Activated T-cell treated with anti-CD3 and anti-CD28 coated beads, Interleukin-2, amount 50 U/mL, for 24 hours (primary cell): Measurements from ENCODE around the gene ENKD1.

ENCODE experiments used
- DNase-seq: peaks from one replicate; pipeline ENCODE4 v3.0.0-alpha.2; 2020
- H3K27ac Mint-ChIP-seq: 2 replicates; pipeline ENCODE4 v1.8.0; 2020; ENCODE audit warnings: mild to moderate bottlenecking, mixed read lengths
- H3K27me3 Mint-ChIP-seq: 2 replicates; pipeline ENCODE4 v1.8.0; 2020; ENCODE audit warnings: mixed read lengths
- H3K36me3 Mint-ChIP-seq: 2 replicates; pipeline ENCODE4 v1.8.0; 2020; ENCODE audit warnings: low read depth, mixed read lengths
- H3K4me1 Mint-ChIP-seq: 2 replicates; pipeline ENCODE4 v1.8.0; 2020; ENCODE audit warnings: low read depth, mixed read lengths
- H3K4me3 Mint-ChIP-seq: 2 replicates; pipeline ENCODE4 v1.8.0; 2020; ENCODE audit warnings: mild to moderate bottlenecking, moderate library complexity, mixed read lengths
- H3K9me3 Mint-ChIP-seq: 2 replicates; pipeline ENCODE4 v1.8.0; 2020; ENCODE audit warnings: mixed read lengths

Gene ENKD1

DNA sequence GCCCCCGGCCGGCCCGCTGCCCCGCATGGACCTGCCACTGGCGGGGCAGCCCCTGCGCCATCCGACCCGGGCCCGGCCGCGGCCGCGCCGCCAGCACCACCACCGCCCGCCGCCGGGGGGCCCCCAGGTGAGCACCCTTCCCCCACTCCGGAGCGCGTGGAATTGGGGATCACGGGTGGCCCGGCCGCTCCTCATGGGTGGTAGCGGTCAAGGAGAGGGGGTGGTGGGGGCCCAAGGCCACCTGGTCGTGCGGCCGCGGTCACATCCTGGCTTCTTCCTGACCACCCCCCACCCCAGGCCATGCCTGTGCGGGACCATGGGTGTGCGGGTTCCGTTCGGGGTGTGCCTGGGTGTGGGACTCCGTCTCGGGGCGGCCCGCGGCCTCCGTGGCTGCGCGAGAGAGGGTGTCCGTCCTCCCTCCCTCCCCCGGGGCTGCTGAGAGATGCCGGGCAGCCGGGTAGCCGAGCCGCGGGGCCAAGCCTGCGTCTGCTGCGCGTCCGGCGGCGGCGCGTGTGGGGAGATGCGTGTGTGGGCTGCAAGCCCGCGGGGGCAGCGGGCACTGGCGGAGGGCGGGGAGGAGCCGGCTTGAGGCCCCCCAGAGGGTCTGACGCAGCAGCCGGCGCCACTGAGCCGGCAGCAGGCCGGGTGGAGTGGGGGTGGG, 13.3 kb downstream of the ENKD1 start:
- no peak overlapping the region for H3K4me3 Mint-ChIP-seq
- no peak overlapping the region for H3K27ac Mint-ChIP-seq
- DNase-seq: no peak
- H3K27me3 Mint-ChIP-seq: no peaks in the 10 kb centered on the region
- H3K36me3 Mint-ChIP-seq: peaks cover 86% of the 10 kb centered on the region
- no peaks in the 10 kb centered on the region for H3K9me3 Mint-ChIP-seq
- peaks cover 15% of the 10 kb centered on the region for H3K4me1 Mint-ChIP-seq

DNA sequence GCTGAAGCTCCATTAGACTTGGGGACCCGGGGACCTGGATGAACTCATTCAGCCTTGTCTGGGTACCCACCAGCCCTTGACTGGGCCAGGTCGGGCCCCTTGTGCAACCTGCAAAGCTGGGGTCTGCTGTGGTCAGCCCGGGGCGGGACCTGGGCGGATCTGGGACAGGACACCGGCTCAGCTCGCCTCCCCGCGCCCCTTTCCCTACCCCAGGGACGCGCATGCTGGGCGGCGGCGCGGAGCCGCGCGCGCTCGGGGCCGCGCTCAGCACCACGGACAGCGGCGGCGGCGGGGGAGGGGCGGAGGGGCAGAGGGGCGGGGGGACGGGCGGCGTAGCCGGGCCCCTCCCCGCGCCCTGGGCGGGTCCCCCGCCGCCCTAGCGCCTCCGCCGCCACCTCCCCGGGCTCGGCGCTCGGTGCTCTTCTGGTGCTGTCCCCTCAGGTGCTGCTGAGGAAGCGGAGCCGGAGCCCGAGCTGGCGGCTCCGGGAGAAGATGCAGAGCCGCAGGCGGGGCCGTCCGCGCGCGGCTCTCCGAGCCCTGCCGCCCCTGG, 13.9 kb downstream of the ENKD1 start:
- H3K36me3 Mint-ChIP-seq: peaks cover 80% of the 10 kb centered on the region
- no peaks in the 10 kb centered on the region for H3K9me3 Mint-ChIP-seq
- peaks cover 10% of the 10 kb centered on the region for H3K4me1 Mint-ChIP-seq
- H3K27ac Mint-ChIP-seq: no peak overlapping the region
- no peak for DNase-seq
- H3K4me3 Mint-ChIP-seq: no peak overlapping the region
- H3K27me3 Mint-ChIP-seq: no peaks in the 10 kb centered on the region

DNA sequence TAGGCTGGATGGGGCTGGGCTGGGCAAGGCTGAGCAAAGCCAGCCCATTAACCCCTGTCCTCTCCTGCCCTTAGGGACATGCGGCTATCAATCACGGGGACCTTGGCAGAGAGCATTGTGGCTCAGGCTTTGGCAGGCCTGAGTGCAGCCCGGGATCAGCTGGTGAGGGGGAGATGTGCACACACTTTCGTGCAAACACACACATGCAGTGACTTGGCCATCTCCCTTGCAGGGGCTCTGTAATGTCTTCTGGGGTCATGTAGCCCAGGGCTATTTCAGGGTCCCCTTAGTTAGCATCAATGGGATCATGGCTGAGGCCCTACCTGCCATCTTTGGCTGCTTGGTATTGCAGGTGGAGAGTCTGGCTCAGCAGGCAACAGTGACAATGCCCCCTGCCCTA, 14.7 kb downstream of the ENKD1 start:
- no peaks in the 10 kb centered on the region for H3K9me3 Mint-ChIP-seq
- peak overlapping the region; percentile 83 for H3K27ac Mint-ChIP-seq
- no peaks in the 10 kb centered on the region for H3K27me3 Mint-ChIP-seq
- peaks cover 78% of the 10 kb centered on the region for H3K36me3 Mint-ChIP-seq
- H3K4me1 Mint-ChIP-seq: peaks cover 13% of the 10 kb centered on the region
- no peak for DNase-seq
- H3K4me3 Mint-ChIP-seq: no peak overlapping the region

DNA sequence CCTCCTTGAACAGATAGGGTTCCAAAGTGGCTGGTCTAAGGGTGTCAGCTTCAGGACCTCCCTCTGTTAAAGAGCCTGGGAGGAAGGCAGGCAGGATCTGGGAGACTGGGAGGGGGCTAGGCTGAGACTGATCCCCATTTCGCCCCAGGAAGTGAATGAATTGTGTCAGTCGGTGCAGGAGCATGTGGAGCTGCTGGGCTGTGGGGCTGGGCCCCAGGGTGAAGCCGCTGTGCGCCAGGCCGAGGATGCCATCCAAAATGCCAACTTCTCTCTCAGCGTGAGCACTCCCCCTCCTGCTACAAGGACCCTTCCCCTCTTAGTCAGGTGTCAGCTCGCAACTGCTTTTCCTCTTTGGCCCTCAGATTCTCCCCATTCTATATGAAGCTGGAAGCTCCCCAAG, 15.5 kb downstream of the ENKD1 start:
- peaks cover 78% of the 10 kb centered on the region for H3K36me3 Mint-ChIP-seq
- H3K4me1 Mint-ChIP-seq: peaks cover 19% of the 10 kb centered on the region
- H3K9me3 Mint-ChIP-seq: no peaks in the 10 kb centered on the region
- H3K27ac Mint-ChIP-seq: peak overlapping the region; percentile 69
- H3K4me3 Mint-ChIP-seq: no peak overlapping the region
- no peaks in the 10 kb centered on the region for H3K27me3 Mint-ChIP-seq
- no peak for DNase-seq

DNA sequence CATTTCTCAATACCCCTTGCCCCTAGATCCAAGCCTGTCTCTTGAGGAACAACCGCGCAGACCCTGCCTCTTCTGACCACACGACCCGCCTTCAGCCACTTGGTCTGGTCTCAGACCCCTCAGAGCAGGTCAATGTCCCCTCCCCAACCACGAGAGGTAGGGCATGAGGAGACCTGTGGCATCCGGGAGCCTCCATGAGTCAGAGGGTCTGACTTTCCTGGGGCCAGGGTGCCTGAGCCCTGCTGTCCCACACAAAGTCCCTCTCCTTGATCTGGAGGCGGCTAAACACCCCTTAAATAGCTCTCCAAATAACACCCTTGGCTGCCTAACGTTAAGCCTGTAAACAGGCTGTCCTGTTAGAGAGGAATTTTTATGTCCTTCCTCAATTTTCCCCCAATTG, 16.5 kb downstream of the ENKD1 start:
- no peaks in the 10 kb centered on the region for H3K27me3 Mint-ChIP-seq
- DNase-seq: no peak
- H3K36me3 Mint-ChIP-seq: peaks cover 74% of the 10 kb centered on the region
- no peaks in the 10 kb centered on the region for H3K9me3 Mint-ChIP-seq
- H3K4me1 Mint-ChIP-seq: peaks cover 28% of the 10 kb centered on the region
- H3K27ac Mint-ChIP-seq: peak overlapping the region; percentile 69
- H3K4me3 Mint-ChIP-seq: no peak overlapping the region

DNA sequence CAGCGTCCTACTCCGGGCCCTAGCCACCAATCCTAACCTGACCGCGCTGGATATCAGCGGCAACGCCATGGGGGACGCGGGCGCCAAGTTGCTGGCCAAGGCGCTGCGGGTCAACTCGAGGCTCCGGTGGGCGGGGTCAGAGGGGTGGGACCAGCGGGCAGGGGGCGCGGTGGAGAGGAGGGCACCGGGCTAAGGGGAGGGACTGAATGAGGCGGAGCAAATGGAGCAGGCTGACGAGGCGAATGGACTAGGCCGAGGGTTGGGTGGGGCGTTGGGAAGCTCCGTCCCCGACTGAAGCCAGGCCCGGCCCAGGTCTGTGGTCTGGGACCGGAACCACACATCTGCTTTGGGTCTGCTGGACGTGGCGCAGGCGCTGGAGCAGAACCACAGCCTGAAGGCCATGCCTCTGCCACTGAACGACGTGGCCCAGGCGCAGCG, 17.0 kb downstream of the ENKD1 start:
- H3K27me3 Mint-ChIP-seq: no peaks in the 10 kb centered on the region
- no peak for DNase-seq
- no peaks in the 10 kb centered on the region for H3K9me3 Mint-ChIP-seq
- peaks cover 29% of the 10 kb centered on the region for H3K4me1 Mint-ChIP-seq
- peaks cover 69% of the 10 kb centered on the region for H3K36me3 Mint-ChIP-seq
- no peak overlapping the region for H3K4me3 Mint-ChIP-seq
- no peak overlapping the region for H3K27ac Mint-ChIP-seq

DNA sequence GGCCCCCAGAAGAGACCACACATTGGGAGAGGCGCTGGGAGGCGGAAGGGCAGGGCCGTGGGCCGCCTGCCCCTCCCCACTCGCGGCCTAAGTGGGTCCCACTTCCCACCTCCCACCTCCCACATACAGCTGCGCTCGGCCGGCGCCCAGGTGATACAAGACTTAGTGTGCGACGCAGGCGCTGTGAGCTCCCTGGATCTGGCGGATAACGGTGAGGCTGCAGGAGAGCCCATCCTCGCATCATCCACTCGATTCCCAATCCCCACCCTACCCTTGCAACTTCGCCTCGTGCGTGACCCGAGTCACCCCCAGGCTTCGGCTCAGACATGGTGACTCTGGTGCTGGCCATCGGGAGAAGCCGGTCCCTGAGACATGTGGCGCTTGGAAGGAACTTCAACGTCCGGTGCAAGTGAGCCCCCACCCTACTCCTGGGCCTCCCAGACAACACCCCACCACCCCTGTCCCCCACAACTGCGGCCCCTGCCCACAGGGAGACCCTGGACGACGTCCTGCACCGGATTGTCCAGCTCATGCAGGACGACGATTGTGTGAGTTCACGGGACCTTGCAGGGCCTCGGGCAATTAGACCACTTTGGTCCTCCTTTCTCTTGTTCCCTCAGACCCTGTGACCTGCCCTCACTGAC, 17.7 kb downstream of the ENKD1 start:
- no peak overlapping the region for H3K27ac Mint-ChIP-seq
- peaks cover 65% of the 10 kb centered on the region for H3K36me3 Mint-ChIP-seq
- H3K9me3 Mint-ChIP-seq: no peaks in the 10 kb centered on the region
- DNase-seq: no peak
- H3K4me1 Mint-ChIP-seq: peaks cover 34% of the 10 kb centered on the region
- no peak overlapping the region for H3K4me3 Mint-ChIP-seq
- H3K27me3 Mint-ChIP-seq: no peaks in the 10 kb centered on the region

DNA sequence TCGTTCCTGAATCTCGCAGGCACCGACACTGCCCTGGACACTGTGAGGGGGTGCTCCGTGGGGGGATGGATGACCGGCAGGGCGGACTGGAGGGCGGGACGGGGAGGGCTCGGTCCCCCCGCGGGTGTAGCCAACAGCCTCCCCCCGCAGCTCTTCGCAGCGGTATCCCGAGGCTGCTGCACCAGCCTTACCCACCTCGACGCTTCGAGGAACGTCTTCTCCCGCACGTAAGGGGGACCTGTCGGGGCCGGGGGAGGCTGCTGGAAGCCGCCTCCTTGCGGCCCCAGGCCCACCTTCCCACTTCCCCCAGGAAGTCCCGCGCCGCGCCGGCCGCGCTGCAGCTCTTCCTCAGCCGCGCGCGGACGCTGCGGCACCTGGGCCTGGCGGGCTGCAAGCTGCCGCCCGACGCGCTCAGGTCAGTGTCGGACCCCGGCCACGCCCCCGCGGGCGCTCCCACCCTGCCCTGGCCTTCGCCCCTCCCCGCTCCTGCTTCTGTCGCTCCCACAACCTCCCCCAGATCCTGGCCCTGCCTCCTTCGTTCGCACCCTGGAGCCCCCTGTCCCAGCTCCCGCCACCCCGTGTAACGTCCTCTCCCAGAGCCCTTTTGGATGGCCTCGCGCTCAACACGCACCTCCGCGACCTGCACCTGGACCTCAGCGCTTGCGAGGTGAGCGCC, 18.3 kb downstream of the ENKD1 start:
- Mint-ChIP-seq H3K36me3 (peaks cover 62% of the 10 kb centered on the region), H3K27me3 (no peaks in the 10 kb centered on the region), H3K9me3 (no peaks in the 10 kb centered on the region), H3K27ac (no peak overlapping the region), H3K4me3 (no peak overlapping the region), H3K4me1 (peaks cover 35% of the 10 kb centered on the region)
- DNase-seq: no peak

DNA sequence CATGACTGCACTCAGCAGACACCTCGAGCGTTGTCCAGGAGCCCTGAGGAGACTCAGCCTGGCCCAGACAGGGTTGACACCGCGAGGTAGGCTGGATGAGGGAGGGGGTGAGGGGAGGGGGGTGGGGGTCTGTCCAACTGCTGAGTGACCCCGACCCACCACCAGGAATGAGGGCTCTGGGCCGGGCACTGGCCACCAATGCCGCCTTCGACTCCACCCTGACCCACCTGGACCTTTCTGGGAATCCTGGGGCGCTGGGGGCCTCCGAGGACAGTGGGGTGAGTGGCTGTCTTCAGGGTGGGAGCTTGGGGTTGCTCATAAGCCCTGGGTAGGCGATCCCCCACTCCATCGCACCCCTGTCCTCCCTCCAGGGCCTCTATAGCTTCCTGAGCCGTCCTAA, 18.9 kb downstream of the ENKD1 start:
- no peak overlapping the region for H3K4me3 Mint-ChIP-seq
- H3K36me3 Mint-ChIP-seq: peaks cover 62% of the 10 kb centered on the region
- H3K27ac Mint-ChIP-seq: no peak overlapping the region
- peaks cover 35% of the 10 kb centered on the region for H3K4me1 Mint-ChIP-seq
- H3K9me3 Mint-ChIP-seq: no peaks in the 10 kb centered on the region
- H3K27me3 Mint-ChIP-seq: no peaks in the 10 kb centered on the region
- DNase-seq: no peak

DNA sequence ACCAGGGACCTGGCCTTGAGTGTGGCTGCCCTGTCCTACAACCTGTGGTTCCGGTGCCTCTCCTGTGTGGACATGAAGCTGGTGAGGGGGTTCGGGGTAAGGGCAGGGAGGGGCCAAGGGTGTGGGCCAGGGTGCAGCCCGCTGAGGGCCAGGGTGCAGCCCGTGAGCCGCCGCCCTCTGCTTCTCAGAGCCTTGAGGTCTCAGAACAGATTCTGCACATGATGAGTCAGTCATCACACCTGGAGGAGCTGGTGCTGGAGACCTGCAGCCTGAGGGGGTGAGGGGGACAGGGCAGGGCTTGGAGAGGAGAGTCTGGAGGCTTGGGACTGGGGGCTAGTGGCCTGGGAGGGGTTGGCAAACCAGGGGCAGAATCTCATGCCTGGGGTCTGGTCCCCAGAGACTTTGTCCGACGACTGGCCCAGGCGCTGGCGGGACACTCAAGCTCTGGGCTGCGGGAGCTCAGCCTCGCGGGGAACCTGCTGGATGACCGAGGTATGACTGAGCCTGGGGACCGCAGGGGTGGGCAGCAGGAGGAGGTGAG, 19.4 kb downstream of the ENKD1 start:
- Mint-ChIP-seq H3K27ac (peak overlapping the region; percentile 89), H3K36me3 (peaks cover 59% of the 10 kb centered on the region), H3K27me3 (no peaks in the 10 kb centered on the region), H3K9me3 (no peaks in the 10 kb centered on the region), H3K4me1 (peaks cover 35% of the 10 kb centered on the region), H3K4me3 (peak overlapping the region; percentile 88)
- no peak for DNase-seq

DNA sequence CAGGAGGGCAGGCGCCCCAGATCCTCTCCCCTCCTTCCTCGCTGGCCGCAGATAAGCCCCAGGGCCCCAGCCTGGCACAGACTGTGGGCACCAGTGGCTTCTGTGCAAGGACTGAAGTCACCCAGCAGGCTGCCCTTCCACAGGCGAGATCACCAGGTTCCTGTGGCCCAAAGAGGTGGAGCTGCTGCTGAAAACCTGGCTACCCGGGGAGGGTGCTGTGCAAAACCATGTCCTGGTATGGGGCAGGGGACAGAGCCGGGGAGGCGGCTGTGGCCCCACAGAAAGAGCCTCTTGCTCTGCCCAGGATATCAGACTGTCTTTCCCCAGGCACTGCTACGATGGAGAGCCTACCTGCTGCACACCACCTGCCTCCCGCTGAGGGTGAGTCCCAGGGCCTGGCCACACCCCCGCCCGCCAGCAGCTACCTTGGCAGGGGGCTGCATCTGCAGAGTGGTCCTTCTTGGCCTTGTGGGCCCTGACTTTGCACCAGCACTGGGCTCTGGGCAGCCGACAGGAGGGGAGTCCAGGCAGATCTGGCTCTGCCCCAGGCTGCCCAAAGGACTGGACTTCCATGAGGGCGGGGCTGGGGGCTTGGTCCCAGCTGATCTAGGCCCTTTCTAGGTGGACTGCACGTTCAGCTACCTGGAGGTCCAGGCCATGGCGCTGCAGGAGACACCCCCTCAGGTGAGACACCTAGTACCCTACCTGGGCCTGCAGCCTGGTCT, 21.0 kb downstream of the ENKD1 start:
- no peak for DNase-seq

DNA sequence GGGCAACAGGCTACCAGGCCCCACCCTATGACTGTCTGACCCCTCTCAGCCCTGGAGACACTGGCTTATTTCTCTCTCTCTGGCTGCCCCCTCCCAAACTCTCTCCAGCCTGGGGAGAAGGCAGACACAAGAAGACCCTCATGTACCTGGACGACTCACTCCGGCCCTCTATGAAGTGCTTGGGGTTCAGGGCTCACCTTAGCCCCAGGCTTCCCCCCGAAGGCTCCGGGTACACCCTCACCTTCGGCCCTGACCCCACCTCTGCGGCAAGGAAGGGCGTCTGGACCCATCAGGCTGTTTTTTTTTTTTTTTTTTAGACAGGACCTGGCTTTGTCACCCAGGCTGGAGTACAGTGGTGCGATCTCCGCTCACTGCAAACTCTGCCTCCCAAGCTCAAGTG, 22.5 kb downstream of the ENKD1 start:
- Mint-ChIP-seq H3K27me3 (no peaks in the 10 kb centered on the region), H3K27ac (peak overlapping the region; percentile 86), H3K4me3 (peak overlapping the region; percentile 72), H3K9me3 (no peaks in the 10 kb centered on the region), H3K36me3 (peaks cover 36% of the 10 kb centered on the region), H3K4me1 (peaks cover 27% of the 10 kb centered on the region)
- no peak for DNase-seq

More for the DNA sequence above, 21.0 kb downstream of the ENKD1 start:
- no peaks in the 10 kb centered on the region for H3K9me3 Mint-ChIP-seq
- no peaks in the 10 kb centered on the region for H3K27me3 Mint-ChIP-seq
- peak overlapping the region; percentile 88 for H3K4me3 Mint-ChIP-seq
- H3K27ac Mint-ChIP-seq: peak overlapping the region; percentile 93
- H3K36me3 Mint-ChIP-seq: peaks cover 43% of the 10 kb centered on the region
- H3K4me1 Mint-ChIP-seq: peaks cover 33% of the 10 kb centered on the region

DNA sequence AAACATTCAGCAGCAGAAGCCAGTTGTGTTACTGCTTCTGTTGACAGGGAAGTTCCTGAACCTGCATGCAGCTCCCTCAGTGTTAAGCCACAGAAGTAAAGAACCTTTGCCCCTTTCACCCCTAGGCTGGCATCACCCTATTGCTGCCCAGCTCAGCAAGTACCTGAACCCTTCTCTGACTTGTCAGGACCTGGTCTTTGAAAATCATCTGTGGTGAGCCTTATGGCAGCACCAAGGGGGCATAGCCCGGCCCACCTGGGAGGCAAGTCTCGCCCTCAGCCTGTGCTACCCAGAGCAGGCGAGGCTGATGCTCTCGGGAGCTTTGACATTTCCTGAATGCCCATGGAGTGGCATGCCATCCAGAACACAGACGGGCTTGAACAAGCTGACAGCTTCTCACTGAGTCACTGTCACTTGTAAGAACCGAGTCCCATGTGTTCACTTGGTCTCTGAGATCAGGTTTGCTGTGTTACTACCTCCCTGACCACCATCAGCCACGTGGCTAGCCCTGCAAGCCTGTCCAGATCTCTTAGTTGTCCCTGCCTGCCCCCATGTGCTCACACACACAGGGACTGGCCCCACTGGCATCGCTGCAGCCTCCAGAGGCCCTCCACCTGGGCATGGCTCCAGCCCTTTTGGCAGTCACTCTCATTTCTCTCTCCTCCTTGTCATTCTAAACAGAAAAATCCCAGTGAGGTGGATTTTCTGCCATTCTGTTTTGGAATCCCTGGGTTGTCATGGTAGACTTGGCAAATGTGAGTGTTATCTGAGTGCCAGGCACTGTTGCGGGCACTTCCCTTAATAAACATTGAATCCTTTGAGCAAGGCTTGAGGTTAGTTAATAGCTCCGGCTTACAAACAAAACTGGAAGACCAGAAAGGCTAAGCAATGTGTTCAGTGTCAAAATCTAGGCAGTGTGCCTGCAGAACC, 24.5 kb downstream of the ENKD1 start:
- H3K36me3 Mint-ChIP-seq: peaks cover 45% of the 10 kb centered on the region
- no peak for DNase-seq
- peaks cover 24% of the 10 kb centered on the region for H3K4me1 Mint-ChIP-seq
- no peak overlapping the region for H3K4me3 Mint-ChIP-seq
- no peaks in the 10 kb centered on the region for H3K27me3 Mint-ChIP-seq
- H3K9me3 Mint-ChIP-seq: no peaks in the 10 kb centered on the region
- no peak overlapping the region for H3K27ac Mint-ChIP-seq
